Activated CD4-positive, alpha-beta T cell treated with anti-CD3 and anti-CD28 coated beads for 4 hours (primary cell): ENCODE data around the gene SLC27A3.
"Not testable (repeated sequence)": the region's sequence is repeated elsewhere in the genome, so short reads cannot be mapped to it uniquely, and the experiment has no call there.

Experiments
- DNase-seq, 2 donors: peaks; one replicate each; pipeline ENCODE4 v3.0.0-alpha.2; 2020

Gene SLC27A3

GRCh38 chr1:153763365-153764225 is 11.6 kb upstream of the SLC27A3 start:
- no peak for DNase-seq

- no peak for DNase-seq
Observed at GRCh38 chr1:153764310-153764709, 10.9 kb upstream of the SLC27A3 start.

GRCh38 chr1:153766663-153767062 is 8.5 kb upstream of the SLC27A3 start:
- not testable (repeated sequence) for DNase-seq

- no peak for DNase-seq
Observed at GRCh38 chr1:153767519-153767918, 7.7 kb upstream of the SLC27A3 start.

- no peak for DNase-seq
Observed at GRCh38 chr1:153768316-153769181, 6.7 kb upstream of the SLC27A3 start.

- no peak for DNase-seq
Observed at GRCh38 chr1:153769221-153769620, 6.0 kb upstream of the SLC27A3 start.

GRCh38 chr1:153770797-153771196 is 4.4 kb upstream of the SLC27A3 start:
- DNase-seq: no peak

- DNase-seq: no peak
Observed at GRCh38 chr1:153771261-153771660, 3.9 kb upstream of the SLC27A3 start.

- no peak for DNase-seq
Observed at GRCh38 chr1:153771841-153772593, 3.2 kb upstream of the SLC27A3 start.

GRCh38 chr1:153773096-153773921 is 1.9 kb upstream of the SLC27A3 start:
- no peak for DNase-seq

- no peak for DNase-seq
Observed at GRCh38 chr1:153774026-153774595, 1.1 kb upstream of the SLC27A3 start.

GRCh38 chr1:153775458-153776327 is 486 bp downstream of the SLC27A3 start:
- peak; percentile 58 to 61 for DNase-seq

GRCh38 chr1:153776352-153776751 is 1.1 kb downstream of the SLC27A3 start:
- no peak for DNase-seq

- DNase-seq: no peak
Observed at GRCh38 chr1:153776845-153777370, 1.7 kb downstream of the SLC27A3 start.

GRCh38 chr1:153777648-153778047 is 2.4 kb downstream of the SLC27A3 start:
- DNase-seq: no peak

- no peak for DNase-seq
Observed at GRCh38 chr1:153778051-153778823, 3.0 kb downstream of the SLC27A3 start.

GRCh38 chr1:153778824-153779519 is 3.8 kb downstream of the SLC27A3 start:
- no peak for DNase-seq

- DNase-seq: no peak
Observed at GRCh38 chr1:153779781-153780541, 4.8 kb downstream of the SLC27A3 start.
